WTC11 (cell line): ENCODE results near the gene PANK3.

ENCODE experiments used
- AR ChIP-seq: fragments of 250-450 bp; sonication (Bioruptor Pico); IDR thresholded peaks from 2 replicates; pipeline ENCODE4 v1.9.0; 2021; ENCODE audit warnings: mild to moderate bottlenecking
- ATF3 ChIP-seq: sonication (generic); formaldehyde crosslinking; conservative IDR thresholded peaks from 2 replicates; pipeline ENCODE4 v1.8.1; 2022; ENCODE audit warnings: mild to moderate bottlenecking, missing genetic modification reagents
- CREM ChIP-seq: sonication (generic); formaldehyde crosslinking; IDR thresholded peaks from 2 replicates; pipeline ENCODE4 v1.8.1; 2022; ENCODE audit warnings: mild to moderate bottlenecking, missing genetic modification reagents, moderate library complexity
- CTCF ChIP-seq: fragments of 200-600 bp; IDR thresholded peaks from 2 replicates; pipeline ENCODE4 v1.8.0; 2022; ENCODE audit warnings: antibody characterized with exemption
- ELF4 ChIP-seq: sonication (generic); formaldehyde crosslinking; IDR thresholded peaks from 2 replicates; pipeline ENCODE4 v1.8.1; 2022; ENCODE audit warnings: low read depth, mild to moderate bottlenecking, moderate library complexity, missing genetic modification reagents
- HMGXB4 ChIP-seq: sonication (generic); formaldehyde crosslinking; IDR thresholded peaks from 2 replicates; pipeline ENCODE4 v1.8.1; 2023; ENCODE audit warnings: mild to moderate bottlenecking, moderate library complexity, missing genetic modification reagents
- MAX ChIP-seq: sonication (generic); formaldehyde crosslinking; IDR thresholded peaks from 2 replicates; pipeline ENCODE4 v1.8.0; 2022; ENCODE audit warnings: mild to moderate bottlenecking, missing genetic modification reagents
- RELA ChIP-seq: sonication (generic); formaldehyde crosslinking; IDR thresholded peaks from 2 replicates; pipeline ENCODE4 v1.8.1; 2022; ENCODE audit warnings: missing genetic modification reagents, mild to moderate bottlenecking, borderline replicate concordance
- TCF7 ChIP-seq: sonication (generic); formaldehyde crosslinking; IDR thresholded peaks from 2 replicates; pipeline ENCODE4 v1.8.0; 2022; ENCODE audit warnings: mild to moderate bottlenecking, low read depth, missing genetic modification reagents, moderate library complexity
- USF1 ChIP-seq: sonication (generic); formaldehyde crosslinking; IDR thresholded peaks from 2 replicates; pipeline ENCODE4 v1.8.0; 2022; ENCODE audit warnings: mild to moderate bottlenecking, missing genetic modification reagents
- USF2 ChIP-seq: sonication (generic); formaldehyde crosslinking; IDR thresholded peaks from 2 replicates; pipeline ENCODE4 v1.8.1; 2023; ENCODE audit warnings: mild to moderate bottlenecking, missing genetic modification reagents, moderate library complexity
- ZNF138 ChIP-seq: sonication (generic); formaldehyde crosslinking; conservative IDR thresholded peaks from 2 replicates; pipeline ENCODE4 v1.8.1; 2022; ENCODE audit warnings: mild to moderate bottlenecking, moderate library complexity, missing genetic modification reagents
- ZNF512 ChIP-seq: sonication (generic); formaldehyde crosslinking; IDR thresholded peaks from 2 replicates; pipeline ENCODE4 v1.8.1; 2022; ENCODE audit warnings: missing genetic modification reagents, borderline replicate concordance

GRCh38 chr5:168502563-168503237 lies 76.5 kb downstream of the PANK3 start:
- TF ChIP-seq CTCF, result no peak
- TF ChIP-seq ATF3, result no peak
- no peak for TF ChIP-seq ZNF138
- TF ChIP-seq MAX (CRISPR knock-in tag), result no peak
- TF ChIP-seq RELA, result no peak
- TF ChIP-seq AR (CRISPR knock-in tag), result no peak
- TF ChIP-seq ZNF512 (CRISPR knock-in tag), result no peak
- TF ChIP-seq CREM (CRISPR knock-in tag), result no peak
- no peak for TF ChIP-seq ELF4 (CRISPR knock-in tag)
- TF ChIP-seq TCF7, result no peak
- no peak for TF ChIP-seq USF1
- TF ChIP-seq USF2 (CRISPR knock-in tag), result no peak
- no peak for TF ChIP-seq HMGXB4 (CRISPR knock-in tag)
